K562 (cell line): Measurements from ENCODE around the gene SCAPER. TPM values are rescaled to one million over a fixed set of nuclear protein-coding genes. Genes with fewer than 3 reads are reported as not detected.

Experiments used
- ATAC-seq: fragments of 200-7000 bp; cut with Tn5 transposase; 3 replicates; pipeline ENCODE4 v1.9.1; 2020; ENCODE audit warnings: moderate library complexity
- BruUV-seq: library from RNA; stranded (reverse); fragments of 400-500 nt; replicated peaks from 2 replicates; lab custom pipeline; 2021; lab: Mats Ljungman, UMichigan
- CTCF ChIA-PET: fragments of 300-600 bp; formaldehyde crosslinking; extraction: SDS; loops from one replicate; lab custom pipeline; 2021; ENCODE audit warnings: low intra/inter-chr PET ratio; lab: Yijun Ruan, JAX
- POLR2A ChIA-PET: fragments of 300-600, 350-650 bp; sonication (Branson Sonifier 250); formaldehyde crosslinking; extraction: SDS; loops from one replicate; lab custom pipeline; 2021; ENCODE audit warnings: antibody characterized with exemption, inconsistent platforms; lab: Yijun Ruan, JAX
- DNase-seq, 4 experiments: peaks; one replicate each; pipeline versions ENCODE4 v3.0.0 to v3.0.0-alpha.2; 2011 to 2018; ENCODE audit warnings: low spot score in 3 of 4, mixed read lengths in 3 of 4; ENCODE audit errors: extremely low read depth in 1 of 4
- FAIRE-seq: peaks from 2 replicates; lab custom pipeline; 2011; peaks lifted over from hg19 to GRCh38; lab: Jason Lieb, UNC
- H2AFZ ChIP-seq: 2 replicates; pipeline ENCODE4 v1.6.0; 2011; ENCODE audit warnings: low read depth, low read length, control low read depth, inconsistent platforms
- H3K27ac ChIP-seq: fragments of 200-600 bp; 3 replicates; pipeline ENCODE4 v1.8.0; 2011; ENCODE audit warnings: low read depth, mild to moderate bottlenecking, control low read depth, inconsistent platforms, low read length, moderate library complexity, mixed read lengths; ENCODE audit errors: extremely low read depth
- H3K27me3 ChIP-seq, 2 experiments: fragments of 300-600 bp in 1 of 2; 2 replicates in 1 of 2; 3 replicates in 1 of 2; pipeline versions ENCODE4 v1.6.0 to v1.8.0; 2011; ENCODE audit warnings: inconsistent platforms in 2 of 2, low read length in 2 of 2, mild to moderate bottlenecking in 1 of 2, mixed read lengths in 1 of 2, moderate library complexity in 1 of 2; ENCODE audit not compliant: control insufficient read depth in 2 of 2, insufficient read depth in 2 of 2
- H3K36me3 ChIP-seq: fragments of 300-600 bp; 3 replicates; pipeline ENCODE4 v1.8.0; 2011; ENCODE audit warnings: mild to moderate bottlenecking, low read length, inconsistent platforms; ENCODE audit not compliant: control insufficient read depth, insufficient read depth
- H3K4me1 ChIP-seq, 2 experiments: fragments of 200-600 bp in 1 of 2; replicated peaks in 1 of 2; 2 replicates in 1 of 2; 3 replicates in 1 of 2; pipeline versions ENCODE4 v1.5.1 to v1.8.0; 2011; ENCODE audit warnings: inconsistent platforms in 2 of 2, low read length in 2 of 2, mild to moderate bottlenecking in 1 of 2, mixed read lengths in 1 of 2, moderate library complexity in 1 of 2; ENCODE audit not compliant: control insufficient read depth in 2 of 2, insufficient read depth in 2 of 2
- H3K4me2 ChIP-seq: 2 replicates; pipeline ENCODE4 v1.6.1; 2011; ENCODE audit warnings: low read length, control low read depth, inconsistent platforms, mixed read lengths; ENCODE audit not compliant: insufficient read depth
- H3K4me3 ChIP-seq: fragments of 200-600 bp; sonication (generic), shearing (Covaris generic); 2 replicates; pipeline ENCODE4 v1.5.1; 2016; ENCODE audit warnings: control low read depth, inconsistent platforms
- H3K79me2 ChIP-seq: fragments of 200-600 bp; 3 replicates; pipeline ENCODE4 v1.8.0; 2011; ENCODE audit warnings: low read length, inconsistent platforms; ENCODE audit not compliant: control insufficient read depth, insufficient read depth
- H3K9ac ChIP-seq, 2 experiments: 2 replicates each; pipeline versions ENCODE4 v1.6.0 to v1.6.1; 2011; ENCODE audit warnings: low read depth in 2 of 2, low read length in 2 of 2, control low read depth in 1 of 2, inconsistent platforms in 1 of 2, mild to moderate bottlenecking in 1 of 2, mixed read lengths in 1 of 2; ENCODE audit not compliant: insufficient read depth in 1 of 2
- H3K9me1 ChIP-seq: one replicate; pipeline ENCODE4 v1.6.0; 2011; ENCODE audit warnings: inconsistent platforms, mild to moderate bottlenecking, low read length, moderate library complexity; ENCODE audit not compliant: control insufficient read depth, insufficient read depth
- H3K9me3 ChIP-seq: replicated peaks from 2 replicates; pipeline ENCODE4 v1.5.1; 2011; ENCODE audit warnings: low read depth, low read length, inconsistent platforms; ENCODE audit not compliant: control insufficient read depth, insufficient read depth
- H4K20me1 ChIP-seq: replicated peaks from 2 replicates; pipeline ENCODE4 v1.6.1; 2011; ENCODE audit warnings: low read length, inconsistent platforms, mixed read lengths; ENCODE audit not compliant: control insufficient read depth, insufficient read depth
- ATF7 ChIP-seq: fragments of 450-650 bp; IDR thresholded peaks from 2 replicates; pipeline ENCODE4 v1.7.1; 2014; ENCODE audit warnings: mild to moderate bottlenecking, moderate library complexity
- GABPA ChIP-seq: fragments of 200-800 bp; sonication (Bioruptor generic); conservative IDR thresholded peaks from 2 replicates; pipeline ENCODE4 v1.6.1; 2016; ENCODE audit warnings: low read depth, missing genetic modification characterization, missing compliant biosample characterization
- MITF ChIP-seq: IDR thresholded peaks from 2 replicates; pipeline ENCODE4 v1.6.1; 2014; ENCODE audit warnings: antibody characterized with exemption
- MLLT1 ChIP-seq, 2 experiments: fragments of 450-650 bp; IDR thresholded peaks; 2 replicates each; pipeline ENCODE4 v1.6.1; 2016
- NFATC3 ChIP-seq: fragments of 450-650 bp; IDR thresholded peaks from 2 replicates; pipeline ENCODE4 v1.6.1; 2017; ENCODE audit warnings: mild to moderate bottlenecking
- PHB2 ChIP-seq: fragments of 450-650 bp; IDR thresholded peaks from 2 replicates; pipeline ENCODE4 v1.6.1; 2017; ENCODE audit warnings: low read depth
- WGBS: fragments of 100-300 bp; shearing (Covaris generic); methylation state at CpG from one replicate; pipeline ENCODE4 v1.1.6; 2016; ENCODE audit warnings: low coverage, mixed read lengths; ENCODE audit not compliant: insufficient coverage; ENCODE audit errors: missing lambda C conversion rate; 5-methylcytosine and 5-hydroxymethylcytosine counted together
- in situ Hi-C: fragments of 300-500 bp; cut with MboI; formaldehyde crosslinking; loops from 4 replicates; pipeline ENCODE4 v1.15.0; 2018; ENCODE audit warnings: inconsistent platforms, mixed read lengths
- intact Hi-C: fragments of 100-400 bp; cut with micrococcal nuclease; formaldehyde crosslinking; loops from 2 replicates; pipeline ENCODE4 v1.14.2; 2022
- polyA plus RNA-seq, 8 experiments: library from polyadenylated mRNA; depleted of rRNA in 4 of 8; stranded (reverse) in 5 of 8; unstranded in 3 of 8; fragments of >200 nt; fragmentation: Nextera tagmentation in 2 of 8; fragmentation: Illumina TruSeq in 1 of 8; extraction: Ambion mirVana in 2 of 8; extraction: Trizol in 1 of 8; gene quantifications; 2 replicates each; pipeline versions ENCODE4 v1.2.1 to v1.2.3, GENCODE V29; 2011 to 2014; ENCODE audit warnings: inconsistent platforms in 1 of 8, missing spikeins in 1 of 8
- total RNA-seq, 7 experiments: library from RNA; depleted of rRNA in 6 of 7; stranded (reverse); fragments of >200 nt in 6 of 7; fragmentation: Illumina TruSeq in 2 of 7; extraction: Trizol in 2 of 7; gene quantifications; 2 replicates each; pipeline versions ENCODE4 v1.2.1 to v1.2.3, GENCODE V29; 2011 to 2021; ENCODE audit warnings: low replicate concordance in 1 of 7
- TF ChIP-seq, protein P1 (sequence below): fragments of 450-650 bp; formaldehyde crosslinking; IDR thresholded peaks from 2 replicates; pipeline ENCODE4 v1.4.0; 2020; ENCODE audit warnings: mild to moderate bottlenecking, mixed read lengths

Gene SCAPER
- total and polyA plus RNA-seq, 9 of the 15 experiments (the other 6 are each of a cell fraction or from before 2014, with no cell fraction given): 1.3 to 5.7 (median 3.2) TPM

GRCh38 chr15:76576523-76577279 lies 328.4 kb downstream of the SCAPER start:
- no peak for ATAC-seq
- WGBS: 0% methylated on average over 8 of the region's 9 CpGs

GRCh38 chr15:76575679-76576078 lies 329.5 kb downstream of the SCAPER start:
- no peak overlapping the region for H3K9ac ChIP-seq
- ATAC-seq (no peak), FAIRE-seq (no peak), DNase-seq (no peak)
- no peaks in the 10 kb centered on the region for H3K79me2 ChIP-seq
- BruUV-seq: no TSS peak
- no peak overlapping the region for H3K4me2 ChIP-seq
- WGBS: 5% methylated on average over 2 of the region's 2 CpGs
- ChIA-PET POLR2A (no interaction called here), CTCF (no interaction called here)
- intact Hi-C loops (no loop called here), in situ Hi-C loops (no loop called here)
- H3K27ac ChIP-seq: no peak overlapping the region
- no peak overlapping the region for H3K4me3 ChIP-seq
- H3K9me1 ChIP-seq: no peaks in the 10 kb centered on the region
- H3K4me1 ChIP-seq: no peaks in the 10 kb centered on the region
- no peaks in the 10 kb centered on the region for H3K9me3 ChIP-seq
- no peaks in the 10 kb centered on the region for H3K36me3 ChIP-seq
- no peaks in the 10 kb centered on the region for H3K27me3 ChIP-seq
- H4K20me1 ChIP-seq: no peaks in the 10 kb centered on the region
- H2AFZ ChIP-seq: no peak overlapping the region
- TF ChIP-seq MITF (no peak), MLLT1 (IDR thresholded peaks at IDR 0.05) (no peak)
- TF ChIP-seq, protein P1, sequence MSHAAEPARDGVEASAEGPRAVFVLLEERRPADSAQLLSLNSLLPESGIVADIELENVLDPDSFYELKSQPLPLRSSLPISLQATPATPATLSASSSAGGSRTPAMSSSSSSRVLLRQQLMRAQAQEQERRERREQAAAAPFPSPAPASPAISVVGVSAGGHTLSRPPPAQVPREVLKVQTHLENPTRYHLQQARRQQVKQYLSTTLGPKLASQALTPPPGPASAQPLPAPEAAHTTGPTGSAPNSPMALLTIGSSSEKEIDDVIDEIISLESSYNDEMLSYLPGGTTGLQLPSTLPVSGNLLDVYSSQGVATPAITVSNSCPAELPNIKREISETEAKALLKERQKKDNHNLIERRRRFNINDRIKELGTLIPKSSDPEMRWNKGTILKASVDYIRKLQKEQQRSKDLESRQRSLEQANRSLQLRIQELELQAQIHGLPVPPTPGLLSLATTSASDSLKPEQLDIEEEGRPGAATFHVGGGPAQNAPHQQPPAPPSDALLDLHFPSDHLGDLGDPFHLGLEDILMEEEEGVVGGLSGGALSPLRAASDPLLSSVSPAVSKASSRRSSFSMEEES (CRISPR knock-in tag): no peak

More at GRCh38 chr15:76576523-76577279, 328.4 kb downstream of the SCAPER start:
- ChIA-PET POLR2A (no interaction called here), CTCF (no interaction called here)
- Histone ChIP-seq H2AFZ (no peak overlapping the region), H3K9ac (no peak overlapping the region), H3K27me3 (no peaks in the 10 kb centered on the region), H3K27ac (no peak overlapping the region), H3K4me3 (no peak overlapping the region), H3K36me3 (no peaks in the 10 kb centered on the region), H4K20me1 (no peaks in the 10 kb centered on the region), H3K4me1 (no peaks in the 10 kb centered on the region), H3K9me3 (no peaks in the 10 kb centered on the region), H3K4me2 (no peak overlapping the region), H3K79me2 (no peaks in the 10 kb centered on the region), H3K9me1 (no peaks in the 10 kb centered on the region)
- intact Hi-C loops: no loop called here
- TF ChIP-seq GABPA (no peak), PHB2 (no peak), NFATC3 (no peak), ATF7 (no peak)
- BruUV-seq: no TSS peak
- in situ Hi-C loops: no loop called here
- FAIRE-seq: no peak
- DNase-seq: no peak
